NCI-H69 (cell line): Measurements from ENCODE around the gene KCNH5.
"Not testable (repeated sequence)": the region's sequence is repeated elsewhere in the genome, so short reads cannot be mapped to it uniquely, and the experiment has no call there.

Experiments used
- DNase-seq: peaks from one replicate; lab custom pipeline; 2025; lab: John Stamatoyannopoulos, UW

The KCNH5 gene

DNA sequence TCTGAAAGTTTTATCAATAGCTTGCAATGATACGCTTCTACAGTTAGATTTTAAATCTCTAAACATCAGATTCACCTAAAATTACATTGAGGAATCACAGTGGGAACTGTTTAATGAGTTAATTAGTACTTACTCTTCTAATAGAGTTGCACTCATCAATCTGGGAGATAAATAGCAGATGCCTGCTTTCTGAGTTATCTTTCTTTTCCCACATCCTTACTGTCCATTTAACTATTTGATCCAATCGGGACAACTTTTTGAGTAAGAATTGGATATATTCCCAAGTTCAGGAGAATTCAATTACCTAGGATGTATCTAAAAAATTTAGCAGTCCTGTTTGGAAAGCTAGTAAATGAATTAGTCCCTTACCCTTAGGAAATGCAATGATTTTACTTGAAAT, 162.3 kb downstream of the KCNH5 start:
- DNase-seq: no peak

DNA sequence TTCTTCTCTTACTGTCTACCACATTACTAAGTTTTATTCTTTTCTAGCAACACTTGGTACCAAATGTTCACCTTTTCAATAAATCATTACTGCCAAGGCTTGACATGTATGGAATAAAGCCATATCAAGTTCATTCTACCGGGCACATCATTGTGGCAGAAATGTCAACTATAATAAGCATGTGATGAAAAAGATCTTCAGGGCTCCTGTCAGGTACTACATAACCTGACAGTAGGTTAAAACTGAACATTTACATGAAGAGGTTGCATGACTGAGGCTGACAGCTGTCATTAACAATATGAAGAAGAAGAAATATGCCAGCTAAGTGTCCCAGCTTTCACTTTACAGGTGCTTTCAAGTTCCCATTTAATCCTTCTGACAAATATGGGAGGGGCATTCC, 178.9 kb downstream of the KCNH5 start:
- no peak for DNase-seq

DNA sequence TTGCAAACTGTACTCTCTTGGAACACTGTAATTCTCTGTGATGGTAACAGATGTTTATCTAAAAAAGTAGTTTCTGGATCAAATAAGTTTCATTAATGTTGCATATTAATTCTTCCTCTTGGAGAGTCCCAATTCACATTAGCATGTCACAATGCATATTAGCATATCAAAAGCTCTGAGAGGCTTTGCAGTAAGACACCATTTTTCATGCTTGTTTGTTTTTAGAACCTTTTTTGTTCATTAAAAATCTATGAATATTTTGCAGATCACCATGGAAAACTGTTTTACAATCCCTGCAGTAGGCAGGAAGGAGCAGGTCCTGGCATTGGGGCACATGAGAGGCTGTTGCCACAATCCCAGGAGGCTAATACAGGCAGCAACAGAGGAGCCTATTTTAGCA, 180.7 kb downstream of the KCNH5 start:
- no peak for DNase-seq

DNA sequence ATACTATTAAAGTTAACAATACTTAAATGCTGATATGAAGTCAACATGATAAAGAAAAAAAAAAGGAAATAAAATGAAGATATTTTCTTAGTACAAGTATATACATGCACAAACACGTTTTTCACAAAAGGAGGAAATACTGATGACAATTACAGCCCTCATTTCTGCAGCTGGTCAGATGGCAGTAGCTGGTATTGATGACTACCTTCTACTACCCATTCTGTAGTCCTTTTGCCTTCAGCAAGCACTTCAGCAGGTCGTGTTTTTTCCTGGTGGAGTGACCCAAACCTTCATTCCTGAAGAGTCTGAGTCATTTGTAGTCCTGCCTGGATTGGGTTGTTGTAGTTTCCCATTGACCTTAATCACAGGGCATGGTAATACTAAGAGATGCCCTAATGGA, 187.2 kb downstream of the KCNH5 start:
- DNase-seq: not testable (repeated sequence)

DNA sequence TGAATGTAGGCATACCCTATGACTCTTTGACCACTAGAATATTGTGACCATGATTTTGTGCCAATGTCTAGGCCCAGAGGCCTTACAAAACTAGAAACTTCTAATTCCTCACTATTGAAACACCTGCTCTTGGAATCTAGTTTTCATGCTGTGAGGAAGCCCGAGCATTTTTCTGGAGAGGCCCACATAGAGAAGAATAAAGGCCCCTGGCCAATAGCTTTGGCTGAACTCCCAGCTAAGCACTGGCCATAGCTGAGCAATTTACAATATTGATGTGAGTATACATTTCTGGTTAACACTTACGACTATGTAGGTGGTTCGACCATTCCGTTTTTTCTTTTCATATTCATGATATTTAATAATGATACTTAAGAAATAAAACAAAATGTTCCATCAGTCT, 190.3 kb downstream of the KCNH5 start:
- DNase-seq: no peak

DNA sequence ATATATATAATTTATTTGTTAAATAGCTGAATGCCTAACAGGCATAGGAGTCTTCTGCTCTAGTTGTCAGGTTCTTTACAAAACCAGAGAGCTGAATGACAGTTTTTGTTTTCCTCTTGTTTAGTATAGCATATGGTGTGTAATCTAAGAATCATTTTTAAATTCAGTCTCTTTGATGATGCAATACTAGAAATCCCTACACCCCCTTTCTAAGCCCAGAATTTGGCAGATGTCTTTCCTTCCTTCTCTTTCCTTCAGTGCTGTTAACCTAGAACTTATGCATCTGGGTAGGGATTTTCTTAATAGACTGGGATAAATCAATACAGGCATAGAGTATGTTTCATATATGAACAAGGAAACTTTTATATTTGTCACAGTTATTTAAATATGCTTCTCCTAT, 198.1 kb downstream of the KCNH5 start:
- no peak for DNase-seq

DNA sequence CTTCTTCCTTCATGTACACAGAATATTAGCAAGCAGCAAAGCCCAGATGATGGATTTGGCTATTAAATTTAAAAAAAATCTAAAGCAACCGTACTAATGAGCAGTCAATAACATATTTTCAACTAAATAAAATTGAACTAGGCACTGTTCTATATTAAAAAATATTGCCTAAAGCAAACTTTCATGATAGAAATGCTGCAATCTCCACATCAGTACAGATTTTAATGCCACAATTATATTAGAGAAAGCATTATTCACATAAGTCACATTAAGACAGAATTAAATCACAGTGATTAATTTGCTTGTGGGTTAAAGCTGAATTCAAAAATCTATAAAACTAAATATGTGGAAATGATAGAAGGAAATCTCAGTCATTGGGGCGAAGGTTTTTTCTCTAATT, 200.7 kb downstream of the KCNH5 start:
- no peak for DNase-seq

DNA sequence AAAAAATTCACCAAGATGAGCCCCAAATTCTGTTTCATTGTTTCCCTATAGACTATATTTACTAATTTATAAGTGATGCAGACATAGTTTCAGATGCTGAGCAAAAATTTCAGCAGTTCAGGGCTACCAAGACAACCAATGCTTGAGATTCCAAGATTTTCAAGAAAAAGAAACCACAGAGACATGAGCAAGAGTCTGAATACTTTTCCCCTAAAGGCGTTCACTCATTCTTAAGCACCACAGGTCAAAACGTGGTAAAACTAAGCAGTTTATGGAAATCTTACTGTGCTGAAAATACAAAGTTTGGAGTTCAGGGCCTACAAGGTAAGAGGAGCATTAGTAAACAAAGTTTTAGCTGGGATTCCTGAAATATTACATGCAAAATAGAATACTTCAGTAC, 221.2 kb downstream of the KCNH5 start:
- no peak for DNase-seq

DNA sequence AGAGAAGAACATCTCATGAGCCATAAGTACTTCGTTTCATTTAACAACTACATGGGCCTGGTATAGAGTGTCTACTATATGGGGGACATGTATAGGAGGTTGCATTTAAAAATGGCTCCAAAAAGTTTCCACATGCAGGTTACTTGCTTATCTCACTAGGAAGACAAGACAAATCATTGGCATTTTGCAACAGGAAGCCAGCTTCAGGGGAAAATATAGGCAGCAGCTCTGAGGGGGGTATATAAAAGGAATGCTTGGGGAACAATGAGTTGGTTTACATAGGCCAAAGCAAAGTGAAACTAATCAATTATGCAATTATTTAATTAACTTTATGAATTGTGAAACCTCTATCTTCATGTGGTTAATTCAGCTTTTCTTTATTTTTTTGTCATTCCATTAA, 225.3 kb downstream of the KCNH5 start:
- DNase-seq: no peak

DNA sequence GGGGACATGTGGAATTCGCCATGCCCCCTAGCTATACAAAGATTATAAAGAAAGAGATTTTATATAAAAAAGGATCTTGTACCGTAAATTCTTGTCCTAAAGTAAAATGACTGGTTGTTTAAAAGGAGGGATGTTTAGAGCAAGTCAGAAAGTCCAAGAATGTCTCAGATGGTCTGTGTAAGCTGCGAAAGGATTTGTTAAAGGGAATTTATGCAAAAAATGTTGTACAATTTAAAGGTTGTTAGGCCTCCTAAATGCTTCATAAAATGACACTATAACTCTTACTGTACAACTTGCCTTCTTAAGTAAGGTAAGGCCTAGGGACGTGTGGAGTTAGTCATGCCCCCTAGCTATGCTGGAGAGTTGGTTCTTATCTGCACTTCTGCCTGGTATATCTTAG, 237.6 kb downstream of the KCNH5 start:
- no peak for DNase-seq

DNA sequence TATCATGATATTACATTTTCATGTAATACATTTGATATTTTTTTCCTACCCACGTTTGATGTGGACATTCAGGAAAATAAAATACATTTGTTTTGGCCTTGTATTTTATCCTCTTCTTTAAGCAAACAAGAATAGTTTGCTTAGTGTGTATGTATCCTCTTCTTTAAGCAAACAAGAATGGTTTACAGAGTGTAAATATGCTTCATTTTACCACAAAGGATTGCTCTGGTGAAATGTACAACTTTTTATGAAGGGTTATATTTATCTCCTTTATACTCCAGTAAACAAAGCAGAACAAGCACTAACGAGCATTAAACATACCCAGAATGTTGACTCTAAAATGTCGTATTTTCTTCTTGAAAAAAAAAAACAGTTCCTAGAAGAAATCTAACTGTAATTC, 244.7 kb downstream of the KCNH5 start:
- DNase-seq: peak; percentile 39

DNA sequence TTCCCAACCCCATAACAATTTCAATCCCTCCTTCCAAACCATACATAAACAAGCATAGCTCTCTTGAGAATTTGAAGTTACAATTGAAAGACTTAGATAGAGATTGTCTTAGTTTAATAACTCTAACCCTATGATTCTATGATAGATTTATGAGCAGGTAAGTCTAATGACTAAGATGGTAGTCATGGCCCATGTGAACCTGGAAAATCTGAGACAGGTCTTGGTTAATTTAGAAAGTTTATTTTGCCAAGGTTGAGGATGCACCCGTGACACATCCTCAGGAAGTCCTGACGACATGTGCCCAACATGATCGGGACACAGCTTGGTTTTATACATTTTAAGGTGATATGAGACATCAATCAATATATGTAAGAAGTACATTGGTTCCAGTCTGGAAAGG, 248.8 kb downstream of the KCNH5 start:
- no peak for DNase-seq

DNA sequence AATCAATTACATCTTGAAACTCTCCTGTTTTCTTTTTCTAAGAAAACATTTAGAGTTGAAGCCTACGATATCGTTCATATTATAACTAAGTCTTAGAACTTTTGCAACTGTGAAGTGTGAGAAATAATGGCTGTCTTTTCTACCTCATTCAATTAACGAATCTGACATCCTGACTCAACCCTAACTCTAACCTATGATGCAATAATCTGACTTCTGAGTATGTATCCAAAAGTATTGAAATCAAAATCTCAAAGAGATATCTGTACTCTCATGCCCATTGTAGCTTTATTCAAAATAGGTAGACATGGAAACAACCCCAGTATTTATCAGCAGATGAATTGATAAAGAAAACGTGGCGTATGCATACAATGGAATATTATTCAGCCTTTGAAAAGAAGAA, 252.7 kb downstream of the KCNH5 start:
- DNase-seq: no peak

DNA sequence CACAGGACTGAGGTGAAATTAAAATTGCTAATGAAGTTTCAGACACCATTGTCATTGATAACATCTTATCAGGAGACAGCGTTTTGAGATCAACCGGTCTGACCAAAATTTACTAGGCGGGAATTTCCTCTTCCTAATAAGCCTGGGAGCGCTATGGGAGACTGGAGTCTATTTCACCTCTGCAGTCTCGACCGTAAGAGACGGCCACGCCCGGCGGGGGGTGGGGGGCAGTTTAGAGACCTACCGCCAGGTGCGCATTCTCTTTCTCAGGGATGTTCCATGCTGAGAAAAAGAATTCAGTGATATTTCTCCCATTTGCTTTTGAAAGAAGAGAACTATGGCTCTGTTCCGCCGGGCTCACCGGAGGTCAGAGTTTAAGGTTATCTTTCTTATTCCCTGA, 263.9 kb downstream of the KCNH5 start:
- not testable (repeated sequence) for DNase-seq

DNA sequence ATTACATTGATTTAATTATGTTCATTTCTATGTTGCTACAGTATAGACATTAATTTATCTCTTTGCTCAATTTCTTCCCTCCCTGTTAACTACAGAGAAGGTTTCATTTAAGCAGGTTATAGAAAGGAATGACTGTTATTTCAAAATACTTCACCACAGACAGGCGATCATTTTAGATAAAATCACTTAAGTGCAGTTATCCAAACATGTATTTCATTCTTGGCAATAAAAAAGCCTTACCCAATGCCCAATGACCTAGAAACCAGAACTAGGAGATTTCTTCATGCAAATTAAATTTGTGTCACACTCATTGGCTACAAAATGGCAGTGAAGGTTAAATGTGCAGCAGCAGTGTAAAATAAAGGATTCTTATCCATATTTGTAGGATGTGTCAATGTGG, 266.4 kb downstream of the KCNH5 start:
- DNase-seq: no peak

DNA sequence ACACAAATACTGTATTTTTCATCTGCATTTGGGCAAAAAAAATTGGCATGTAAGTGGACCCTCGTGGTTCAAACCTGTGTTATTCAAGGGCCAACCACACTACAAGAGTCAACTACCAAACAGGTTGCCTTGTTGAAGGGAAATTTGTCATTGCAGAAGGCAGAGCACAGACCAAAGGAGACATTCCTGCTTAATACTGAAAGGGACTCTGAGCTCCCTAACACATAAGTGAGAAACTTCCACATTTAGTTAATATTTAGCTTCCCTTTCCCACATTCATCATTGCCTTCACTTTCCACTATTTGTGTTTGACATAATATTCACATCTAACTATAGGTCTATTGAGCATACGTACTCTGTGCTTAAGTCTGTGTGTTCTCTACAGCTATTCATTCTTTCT, 266.9 kb downstream of the KCNH5 start:
- no peak for DNase-seq

DNA sequence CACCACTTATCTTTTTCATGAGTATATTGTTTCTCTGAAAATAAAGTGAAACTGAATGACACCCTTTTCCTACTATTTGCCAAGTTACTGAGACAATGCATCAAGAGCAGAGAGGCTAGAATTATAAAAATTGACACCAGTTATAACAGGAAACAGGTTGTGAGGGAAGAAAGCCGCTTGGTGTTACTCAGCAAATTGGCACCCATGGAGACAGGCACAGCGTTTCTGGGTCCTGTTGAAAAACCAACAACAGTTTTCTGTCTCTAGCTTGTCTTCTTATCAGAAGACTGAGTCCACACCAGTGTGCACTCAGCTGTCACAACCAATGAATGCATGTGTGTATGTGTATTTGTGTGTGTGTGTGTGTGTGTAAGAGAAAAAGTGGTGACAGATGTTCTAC, 267.7 kb downstream of the KCNH5 start:
- peak; percentile 62 for DNase-seq

DNA sequence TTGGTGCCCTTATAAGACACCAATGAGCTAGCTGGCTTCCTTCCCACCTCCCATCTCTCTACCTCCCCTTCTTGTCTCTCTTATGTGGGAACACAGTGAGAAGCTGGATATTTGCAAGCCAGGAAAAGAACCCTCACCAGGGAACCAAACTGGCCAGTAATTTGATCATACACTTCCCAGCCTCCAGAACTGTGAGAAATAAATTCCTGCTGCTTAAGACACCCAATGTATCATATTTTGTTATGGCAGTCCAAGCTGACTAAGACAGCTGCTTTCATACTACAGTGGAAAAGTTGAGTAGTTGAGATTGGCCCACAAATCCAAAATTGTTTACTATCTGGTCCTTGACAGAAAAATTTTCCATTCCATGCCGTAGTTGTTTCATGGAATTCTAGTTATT, 269.0 kb downstream of the KCNH5 start:
- DNase-seq: no peak

DNA sequence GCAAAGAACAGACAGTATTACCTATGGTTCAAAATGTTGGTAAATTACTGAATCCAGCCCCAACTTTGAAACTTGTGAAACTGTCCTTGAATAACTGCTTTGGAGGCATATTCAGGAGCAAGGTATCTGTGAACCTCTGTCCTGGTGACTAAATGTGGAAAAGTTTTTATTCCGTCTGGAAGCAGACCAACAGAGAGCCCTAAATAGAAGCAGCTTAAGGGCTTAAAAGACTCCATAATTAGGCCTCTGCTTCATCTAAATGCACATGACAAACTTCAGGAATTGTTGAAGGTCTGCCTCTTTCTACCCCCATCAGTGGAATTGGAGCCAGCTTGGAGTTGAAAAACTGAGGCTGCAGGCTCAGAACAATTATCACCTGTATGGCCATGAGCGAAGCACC, 276.5 kb downstream of the KCNH5 start:
- DNase-seq: no peak

DNA sequence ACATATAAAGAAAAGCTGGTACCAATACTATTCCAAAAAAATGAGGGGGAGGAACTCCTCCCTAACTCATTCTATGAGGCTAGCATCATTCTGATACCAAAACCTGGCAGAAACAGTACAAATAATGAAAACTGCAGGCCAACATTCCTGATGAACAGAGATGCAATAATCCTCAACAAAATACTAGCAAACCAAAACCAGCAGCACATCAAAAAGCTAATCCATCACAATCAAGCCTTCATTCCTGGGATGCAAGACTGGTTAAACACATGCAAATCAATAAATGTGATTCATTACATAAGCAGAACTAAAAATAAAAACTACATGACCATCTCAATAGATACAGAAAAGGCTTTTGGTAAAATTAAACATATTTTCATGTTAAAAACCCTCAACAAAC, 281.3 kb downstream of the KCNH5 start:
- DNase-seq: no peak

DNA sequence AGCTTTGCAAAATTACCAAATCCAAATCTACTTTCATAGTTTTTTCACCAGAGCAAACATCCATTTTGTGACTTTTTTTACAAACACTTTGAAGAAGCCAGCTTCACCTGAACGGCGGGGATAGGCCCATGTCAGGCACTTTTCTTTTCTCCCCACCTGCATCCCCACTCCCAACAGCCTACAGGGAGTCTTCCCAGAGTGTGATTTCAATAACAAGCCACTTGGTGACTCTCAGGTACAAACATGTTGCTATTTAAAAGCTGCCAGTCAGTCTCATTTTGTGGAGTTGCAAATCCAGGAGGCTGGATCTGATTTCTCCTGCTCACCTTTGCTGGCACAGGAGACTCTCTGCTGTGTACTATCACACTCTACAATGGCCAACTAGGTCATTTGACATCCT, 285.5 kb downstream of the KCNH5 start:
- no peak for DNase-seq

DNA sequence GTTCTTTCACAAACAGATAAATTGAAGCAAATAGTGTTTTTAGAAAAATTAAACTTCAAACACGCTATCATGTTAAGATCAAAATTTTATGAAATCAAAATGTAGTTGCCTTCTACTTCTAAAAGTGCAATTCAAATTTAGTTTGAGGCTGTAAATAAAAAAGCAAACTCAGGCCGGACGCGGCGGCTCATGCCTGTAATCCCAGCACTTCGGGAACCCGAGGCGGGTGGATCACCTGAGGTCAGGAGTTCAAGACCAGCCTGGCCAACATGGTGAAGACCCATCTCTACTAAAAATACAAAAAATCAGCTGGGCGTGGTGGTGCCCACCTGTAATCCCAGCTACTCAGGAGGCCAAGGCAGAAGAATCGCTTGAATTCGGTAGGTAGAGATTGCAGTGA, 298.4 kb downstream of the KCNH5 start:
- not testable (repeated sequence) for DNase-seq

DNA sequence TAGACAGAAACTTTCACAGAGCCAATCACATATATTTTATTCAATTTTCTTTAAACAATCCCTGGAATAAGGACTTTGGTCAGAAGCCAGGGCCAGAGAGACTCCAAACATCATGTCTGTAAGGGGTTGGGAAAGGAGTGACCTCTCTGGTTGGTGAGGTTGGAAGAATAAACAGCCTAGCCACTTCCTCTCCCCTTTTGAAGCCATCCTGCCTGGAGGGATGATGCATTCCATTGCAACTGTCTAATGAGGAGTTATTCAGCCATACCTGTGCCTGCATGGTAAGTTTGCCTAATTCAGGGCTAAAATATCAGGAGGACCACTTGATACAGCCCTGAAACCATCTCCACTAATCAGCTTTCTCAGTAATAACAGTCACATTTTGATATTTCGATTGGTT, 299.8 kb downstream of the KCNH5 start:
- DNase-seq: no peak

DNA sequence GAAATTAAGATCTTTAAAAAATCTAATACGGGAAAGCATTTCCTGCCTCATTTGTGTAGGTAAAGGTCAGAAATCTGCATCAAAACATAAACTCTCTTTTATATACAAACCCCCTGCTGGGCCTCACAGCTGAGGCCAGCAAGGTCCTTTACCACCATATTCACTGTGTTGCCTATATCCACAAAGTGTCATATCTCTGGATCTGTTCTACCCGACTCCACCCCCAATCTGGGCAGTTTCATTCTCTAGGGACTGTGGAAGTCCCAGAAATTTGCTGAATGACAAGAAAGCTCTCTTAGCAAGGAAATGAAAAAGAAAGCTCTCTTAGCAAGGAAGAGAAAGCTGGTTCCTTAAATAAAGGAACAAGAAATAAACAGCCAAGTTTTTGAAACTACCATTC, 301.7 kb downstream of the KCNH5 start:
- DNase-seq: peak; percentile 49

DNA sequence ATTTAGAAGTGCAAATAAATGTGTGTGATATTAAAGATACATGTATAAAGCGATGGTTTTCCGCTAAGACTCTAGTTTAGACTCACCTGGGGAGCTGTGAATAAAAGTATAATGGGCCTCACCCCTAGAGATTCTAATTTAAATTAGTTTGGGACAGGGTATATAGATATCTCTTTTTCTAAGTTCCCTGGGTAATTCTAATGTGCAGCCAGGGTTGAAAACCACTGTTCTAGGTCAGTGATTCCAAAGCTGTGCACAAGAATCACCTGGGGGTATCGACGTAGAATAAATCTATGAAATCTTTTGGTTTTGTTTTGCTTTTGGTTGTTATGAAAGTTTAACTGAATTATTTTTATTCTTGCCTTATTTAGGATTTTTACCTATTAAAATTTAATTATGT, 302.1 kb downstream of the KCNH5 start:
- DNase-seq: no peak
